GM18858 (cell line): ENCODE measurements around the gene OPN4.

Source experiments
- ATAC-seq: cut with Tn5 transposase; IDR thresholded peaks from one replicate; pipeline ENCODE4 v1.9.1; 2021; ENCODE audit not compliant: unreplicated experiment

OPN4 gene

DNA sequence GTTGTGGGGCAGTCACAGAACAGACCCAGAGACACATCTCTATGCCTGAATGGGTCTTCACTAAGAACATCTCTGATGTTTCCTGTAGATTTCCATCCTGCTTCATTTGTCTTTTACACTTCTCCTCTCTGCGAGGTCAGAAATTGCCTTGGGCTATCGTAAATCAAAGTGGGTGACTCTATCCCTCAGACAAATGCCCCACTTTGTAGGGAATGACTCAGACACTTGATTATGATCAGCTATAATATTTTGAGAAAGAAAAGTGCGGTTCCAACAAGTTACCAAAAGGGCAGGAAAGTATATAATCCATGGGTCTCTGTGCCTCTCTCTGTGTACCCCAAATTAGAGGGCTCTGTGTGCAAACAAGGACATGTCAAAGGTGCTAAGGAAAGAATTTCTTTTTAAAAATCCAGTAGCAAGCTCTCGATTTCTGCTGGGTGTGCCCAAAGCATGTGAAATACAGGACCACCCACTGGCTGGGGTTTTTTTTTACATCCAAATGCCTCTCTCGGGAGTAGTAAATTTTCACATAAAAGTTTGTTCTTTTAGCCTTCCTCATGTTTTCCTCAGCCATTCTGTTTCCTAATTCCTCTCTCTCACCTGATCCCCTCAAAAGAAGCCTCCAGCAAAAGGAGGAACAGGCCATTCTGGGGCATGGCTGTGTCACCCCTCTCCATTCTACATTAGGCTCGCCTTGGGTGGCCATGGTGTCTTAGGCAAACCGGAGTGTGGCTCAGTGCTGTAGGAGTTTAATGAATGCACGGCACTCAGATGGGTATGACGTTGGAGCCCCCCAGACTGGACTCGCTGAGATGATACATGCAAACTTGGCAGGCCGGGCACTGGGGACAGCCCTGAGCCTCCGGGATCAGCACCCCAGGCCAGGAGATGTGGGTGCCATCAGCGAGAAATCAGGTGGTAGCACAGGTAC is 6.3 kb upstream of the OPN4 start:
- no peak for ATAC-seq

DNA sequence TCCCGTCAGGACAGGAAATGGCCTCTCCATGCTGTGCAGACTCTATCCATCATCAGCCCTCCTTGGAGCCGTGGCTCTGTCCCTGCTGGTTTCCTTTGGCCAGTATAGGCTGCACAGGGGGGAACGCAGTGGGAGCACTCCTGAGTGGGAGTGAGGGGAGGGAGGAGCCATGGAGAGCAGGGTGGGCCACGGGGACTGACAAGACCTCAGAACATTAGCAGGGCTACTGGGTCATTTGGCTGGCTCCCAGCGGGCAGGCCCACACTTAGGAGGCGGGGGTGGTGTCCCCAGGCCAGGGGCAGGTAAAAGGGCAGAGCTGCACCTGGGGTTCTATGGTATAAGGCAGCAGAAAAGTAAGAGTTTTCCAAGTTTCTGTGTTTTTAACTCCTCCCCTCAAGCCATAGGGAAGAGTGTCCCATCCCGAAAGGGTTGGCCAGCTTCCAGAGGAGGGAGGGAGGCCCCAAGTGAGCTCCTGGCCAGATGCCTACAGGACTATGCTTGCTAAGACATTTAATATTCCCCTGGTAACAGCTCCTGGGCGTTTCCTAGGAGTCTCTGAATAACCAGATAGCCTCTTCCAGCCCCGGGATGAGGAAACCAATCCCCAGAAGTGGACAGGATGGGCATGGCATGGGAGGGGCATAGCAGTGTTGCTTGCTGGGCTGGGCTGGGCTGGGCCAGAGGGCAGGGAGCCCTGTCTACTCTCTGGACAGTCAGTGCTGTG is 5.5 kb upstream of the OPN4 start:
- no peak for ATAC-seq

DNA sequence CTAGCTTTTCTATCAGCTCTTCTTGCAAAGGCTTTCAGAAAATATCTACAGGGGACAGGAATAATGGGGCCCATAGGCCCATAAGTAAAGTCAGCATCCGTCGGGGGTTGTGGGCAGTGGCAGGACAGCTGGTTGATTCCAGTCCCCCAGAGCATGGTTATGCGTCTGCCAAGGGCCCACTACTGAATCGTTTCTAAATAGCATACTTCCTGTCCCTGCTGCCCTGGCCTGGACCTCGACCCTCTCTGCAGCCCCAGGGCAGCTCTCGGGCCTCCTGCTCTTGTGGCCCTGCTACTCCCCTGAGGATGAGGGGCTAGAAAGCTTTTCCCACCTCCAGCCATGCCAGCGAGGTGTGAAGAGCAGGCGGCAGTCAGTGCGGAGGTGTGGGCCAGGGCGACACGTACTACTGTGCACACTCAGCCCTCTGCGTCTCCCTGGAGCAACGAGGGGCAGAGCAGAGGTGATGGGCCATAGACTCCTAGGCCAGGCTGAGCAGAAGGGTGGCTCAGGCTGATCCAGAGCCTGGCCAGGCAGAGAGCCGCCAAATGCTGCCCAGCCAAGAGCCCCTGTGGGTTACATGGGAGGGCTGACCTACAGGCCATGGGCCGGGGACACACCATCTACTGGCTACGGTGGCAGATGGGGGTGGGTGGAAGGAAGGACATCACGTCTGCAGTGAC is 4.7 kb upstream of the OPN4 start:
- no peak for ATAC-seq

DNA sequence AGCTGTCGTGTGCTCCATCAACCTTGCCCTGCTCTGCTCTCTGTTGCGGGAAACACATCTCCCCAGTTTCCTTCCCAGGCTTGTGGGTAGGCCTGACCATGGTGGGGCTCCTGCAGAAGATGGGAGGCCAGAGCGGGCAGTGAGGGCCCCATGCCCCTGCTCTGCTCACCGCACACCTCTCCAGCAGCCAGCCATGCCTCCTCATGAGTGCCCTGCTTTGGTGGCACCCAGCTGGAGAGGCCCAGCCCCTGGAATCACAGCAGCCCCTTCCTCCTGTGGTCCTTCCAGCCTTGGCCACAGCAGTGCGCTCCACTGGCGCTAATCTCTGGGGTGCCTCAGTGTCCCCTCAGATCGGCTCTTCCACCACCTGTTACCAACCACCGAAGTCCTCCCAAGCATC is 4.2 kb upstream of the OPN4 start:
- no peak for ATAC-seq

DNA sequence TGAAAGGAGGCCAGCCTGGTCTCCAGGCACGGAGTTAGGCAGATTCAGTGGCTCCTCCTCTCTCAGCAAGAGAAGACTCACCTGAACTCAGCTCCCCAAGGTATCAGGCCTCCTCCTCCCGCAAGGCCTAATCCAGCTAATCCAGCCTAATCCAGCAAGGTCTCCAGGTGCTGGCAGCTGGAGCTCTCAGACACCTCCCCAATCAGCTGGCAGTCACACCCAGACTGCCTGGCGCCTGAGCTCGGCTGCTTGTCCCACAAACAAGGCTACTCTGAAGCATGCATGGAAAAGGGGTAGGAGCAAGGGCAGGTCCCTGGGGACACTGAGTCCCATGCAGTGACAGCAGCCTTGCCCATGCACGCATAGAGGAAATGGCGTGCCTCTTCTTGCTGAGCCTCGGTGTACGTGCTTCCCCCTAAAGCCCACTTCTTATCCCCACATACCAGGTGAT is 3.3 kb upstream of the OPN4 start:
- no peak for ATAC-seq

DNA sequence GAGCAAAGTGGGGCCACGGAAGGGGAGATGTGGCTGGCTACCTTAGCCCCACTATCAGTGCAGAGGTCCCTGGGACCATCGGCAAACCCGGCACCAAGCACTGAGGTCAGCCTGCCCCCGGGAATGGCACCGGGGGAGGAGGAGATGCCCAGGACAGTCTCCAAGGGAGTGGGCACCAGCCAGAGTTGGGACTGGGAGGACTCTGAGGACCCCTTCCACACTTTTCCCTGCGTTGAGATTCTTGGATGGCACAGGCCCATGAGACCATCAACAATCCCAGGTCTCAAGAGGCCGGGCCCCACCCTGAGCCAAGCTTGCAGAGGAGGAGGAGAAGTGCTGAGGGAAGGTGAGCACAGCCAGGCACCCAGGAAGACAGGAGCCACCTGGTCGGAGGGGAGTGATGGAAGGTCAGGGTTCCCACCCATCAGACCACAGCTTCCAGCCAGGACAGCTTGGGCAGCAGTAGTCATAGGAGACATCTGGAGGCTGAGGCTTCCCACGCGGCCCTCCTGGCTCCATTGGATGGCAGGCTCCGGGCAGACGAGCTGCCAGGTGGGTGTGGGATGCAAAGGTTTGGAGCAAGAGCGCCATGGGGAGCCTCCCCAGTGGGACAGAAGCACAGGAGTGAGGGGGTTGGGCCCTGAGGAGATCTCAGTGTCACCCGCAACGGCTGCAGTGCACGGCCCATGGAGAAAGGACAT is 2.6 kb upstream of the OPN4 start:
- ATAC-seq, result no peak

DNA sequence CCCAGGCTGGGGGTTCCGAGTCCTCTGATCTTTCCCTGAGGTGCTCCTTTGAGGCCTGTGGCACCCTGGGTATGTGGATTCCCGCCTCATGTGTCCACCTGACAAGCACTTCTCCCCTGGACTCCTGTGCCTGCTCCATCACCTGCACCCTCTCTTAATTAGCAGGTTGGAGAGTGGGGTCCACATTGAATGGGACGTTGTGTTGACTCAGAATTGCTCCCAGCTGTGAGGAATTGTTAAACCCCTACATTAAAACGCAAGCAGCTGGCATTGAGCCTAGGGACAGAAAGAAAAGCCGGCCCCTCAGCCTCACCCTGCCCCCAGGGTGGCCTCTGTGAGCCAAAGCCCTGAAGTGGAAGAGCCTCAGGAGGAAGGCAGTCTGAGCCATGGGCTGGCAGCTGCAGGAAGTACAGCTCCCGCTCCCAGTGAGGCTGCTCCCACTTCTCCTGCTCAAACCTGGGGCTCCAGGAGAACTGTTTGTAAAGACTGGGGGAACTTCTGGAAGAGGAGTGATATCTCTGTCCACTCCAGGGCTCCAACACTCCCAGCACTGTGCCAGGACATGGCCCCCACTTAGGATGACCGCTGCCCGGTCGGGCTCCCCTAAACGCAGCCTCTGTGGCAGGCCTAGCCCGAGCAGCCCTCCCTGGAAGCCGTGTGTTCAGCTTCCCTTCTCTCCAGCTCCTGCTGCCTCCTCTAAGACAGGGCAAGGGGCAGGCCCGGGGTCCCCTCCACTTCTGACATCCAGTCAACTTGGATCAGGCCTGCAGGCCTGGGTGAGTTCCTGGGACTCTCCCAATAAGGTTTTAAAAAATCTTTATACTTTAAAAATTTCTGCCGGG is 1.8 kb upstream of the OPN4 start:
- ATAC-seq, result no peak

DNA sequence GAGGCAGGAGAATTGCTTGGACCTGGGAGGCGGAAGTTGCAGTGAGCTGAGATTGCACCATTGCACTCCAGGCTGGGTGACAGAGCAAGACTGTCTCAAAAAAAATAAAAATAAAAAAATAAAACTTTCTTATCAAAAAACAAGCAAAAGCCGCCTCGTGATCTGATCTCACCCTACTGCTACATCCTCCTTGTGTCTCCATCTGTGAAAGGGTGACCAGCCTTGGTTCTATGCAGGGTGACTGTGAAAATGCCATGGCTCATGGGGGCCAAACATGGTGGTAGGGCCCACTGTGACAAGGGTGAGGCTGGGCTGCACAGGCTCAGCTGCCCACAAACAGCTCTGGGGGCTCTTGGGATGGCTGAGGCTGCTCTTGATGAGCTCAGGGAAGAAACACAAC is 968 bp upstream of the OPN4 start:
- ATAC-seq, result no peak

DNA sequence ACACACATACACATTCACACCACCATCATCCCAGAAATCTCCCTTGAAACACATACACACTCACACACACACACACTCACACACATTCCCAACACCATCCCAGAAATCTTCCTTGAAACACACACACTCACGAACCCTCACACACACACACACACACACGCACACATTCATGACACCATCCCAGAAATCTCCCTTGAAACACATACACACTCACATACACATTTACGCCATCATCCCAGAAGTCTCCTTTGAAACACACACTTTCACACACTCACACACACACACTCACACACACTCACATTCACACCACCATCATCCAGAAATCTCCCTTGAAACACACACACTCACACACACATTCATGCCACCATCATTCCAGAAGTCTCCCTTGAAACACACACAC is 360 bp upstream of the OPN4 start:
- no peak for ATAC-seq

DNA sequence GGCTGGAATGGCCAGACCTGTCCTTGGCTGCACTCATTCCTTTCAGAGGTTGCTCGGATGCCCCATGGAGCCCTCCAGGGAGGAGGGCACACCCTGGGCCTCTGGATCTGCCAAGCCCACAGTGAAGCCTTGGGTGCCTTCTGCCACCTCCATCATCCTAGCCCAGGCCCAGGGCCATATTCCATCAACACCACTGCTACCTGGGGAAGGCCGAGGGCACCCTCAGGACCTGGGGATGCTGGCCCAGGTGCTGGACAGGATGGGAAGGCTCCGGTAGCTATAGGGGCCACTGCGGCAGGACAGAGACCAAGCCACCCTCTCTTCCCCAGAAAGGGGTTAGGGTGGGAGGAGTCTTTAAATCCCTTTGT is 810 bp downstream of the OPN4 start:
- no peak for ATAC-seq

DNA sequence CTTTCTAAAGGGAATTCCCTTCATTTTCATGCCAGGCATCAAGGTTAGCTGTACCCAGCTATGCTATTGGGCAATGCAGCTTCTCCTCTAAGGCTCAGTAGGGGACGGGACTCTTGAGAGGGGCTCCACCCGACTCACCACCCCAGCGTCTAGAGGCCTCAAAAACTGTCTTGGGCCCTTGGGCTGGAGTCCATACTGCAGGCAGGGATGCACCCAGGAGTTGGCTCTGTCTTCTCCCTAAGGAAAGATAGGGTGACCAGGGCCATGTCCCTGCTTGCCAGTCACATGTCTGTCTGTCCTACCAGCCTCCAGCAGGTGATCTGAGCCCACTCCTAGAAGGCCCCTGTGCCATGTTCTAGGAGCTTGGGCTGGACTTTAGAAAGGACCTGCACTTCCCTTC is 1.2 kb downstream of the OPN4 start:
- ATAC-seq, result no peak

DNA sequence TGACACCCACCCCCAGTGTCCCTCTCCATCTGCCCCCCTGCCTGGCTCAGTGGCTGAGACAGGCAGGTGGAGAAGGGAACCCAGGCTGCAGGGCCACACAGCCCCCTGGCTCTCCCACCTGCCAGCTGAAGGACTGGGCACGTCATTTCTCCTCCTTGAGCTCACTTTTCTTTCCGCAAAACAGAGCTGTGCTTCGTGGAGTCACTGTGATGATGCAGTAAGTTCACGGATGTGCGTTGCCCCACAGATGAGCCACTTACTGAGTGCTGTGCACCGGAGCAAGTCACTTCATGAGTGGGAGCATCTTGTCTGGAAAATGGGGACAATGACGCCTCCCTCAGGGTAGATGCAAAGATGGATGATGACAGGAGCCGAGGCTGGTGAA is 2.7 kb downstream of the OPN4 start:
- no peak for ATAC-seq

DNA sequence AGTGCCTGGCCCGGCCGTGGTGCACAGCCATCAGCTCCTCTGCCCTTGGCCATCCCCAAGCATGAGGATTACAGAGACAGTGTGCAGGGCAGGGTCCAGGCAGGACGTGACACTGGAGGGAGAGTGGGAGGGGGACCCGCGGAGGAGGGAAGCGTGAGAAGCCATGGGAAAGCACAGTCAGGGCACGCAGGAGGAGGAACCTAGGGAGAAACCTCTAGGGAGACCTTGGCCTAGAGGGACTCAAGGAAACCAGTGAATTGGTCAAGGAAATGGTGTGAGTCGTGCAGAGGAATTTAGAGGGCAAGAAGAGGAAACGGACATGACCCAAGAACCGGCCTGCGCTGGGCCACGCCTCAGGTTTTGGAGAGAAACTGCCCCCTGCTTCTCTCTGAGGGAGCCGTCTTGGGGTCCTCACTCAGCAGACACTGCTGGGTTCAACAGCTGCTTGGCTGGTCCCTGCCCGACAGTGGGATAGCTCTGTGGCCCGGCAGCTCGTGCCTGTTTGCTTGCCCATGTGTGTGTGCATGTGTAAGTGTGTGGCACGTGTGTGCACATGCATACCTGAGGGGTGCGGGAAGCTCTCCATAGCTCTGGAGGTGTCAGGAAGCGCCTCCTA is 3.2 kb downstream of the OPN4 start:
- ATAC-seq, result no peak

DNA sequence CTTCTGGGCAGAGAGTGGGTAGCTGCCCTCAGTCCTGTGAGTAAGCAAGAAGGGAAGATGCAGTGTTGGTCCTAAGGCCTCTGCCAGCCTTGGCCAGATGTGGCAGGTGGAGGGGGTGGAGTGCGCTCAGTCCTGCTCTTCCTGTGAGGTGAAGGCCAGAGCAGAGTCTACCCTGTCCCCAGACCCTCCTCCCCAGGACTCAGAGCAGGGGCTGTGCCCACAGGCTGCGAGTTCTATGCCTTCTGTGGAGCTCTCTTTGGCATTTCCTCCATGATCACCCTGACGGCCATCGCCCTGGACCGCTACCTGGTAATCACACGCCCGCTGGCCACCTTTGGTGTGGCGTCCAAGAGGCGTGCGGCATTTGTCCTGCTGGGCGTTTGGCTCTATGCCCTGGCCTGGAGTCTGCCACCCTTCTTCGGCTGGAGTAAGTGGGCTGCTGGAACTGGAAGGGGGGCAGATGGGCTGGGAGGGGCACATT is 4.0 kb downstream of the OPN4 start:
- ATAC-seq, result no peak

DNA sequence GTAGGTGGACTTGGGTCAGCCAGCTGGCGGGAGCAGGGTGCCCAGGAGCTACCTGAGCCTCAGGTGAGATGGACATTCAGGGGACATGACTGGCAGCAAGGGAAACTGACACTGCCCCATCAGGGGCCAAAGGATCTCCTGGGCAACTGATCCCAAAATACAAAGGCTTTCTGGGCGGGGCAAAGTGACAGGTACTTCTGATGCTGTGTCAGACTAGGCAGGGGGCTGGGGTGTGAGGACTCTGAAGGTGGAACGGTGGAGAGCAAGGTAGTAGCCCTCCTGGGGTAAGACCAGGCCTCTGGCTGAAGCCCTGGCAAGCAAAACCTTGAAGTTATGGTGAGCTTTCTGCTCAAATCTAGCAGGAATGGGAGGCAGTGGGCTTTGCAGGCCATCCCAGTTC is 4.4 kb downstream of the OPN4 start:
- no peak for ATAC-seq

DNA sequence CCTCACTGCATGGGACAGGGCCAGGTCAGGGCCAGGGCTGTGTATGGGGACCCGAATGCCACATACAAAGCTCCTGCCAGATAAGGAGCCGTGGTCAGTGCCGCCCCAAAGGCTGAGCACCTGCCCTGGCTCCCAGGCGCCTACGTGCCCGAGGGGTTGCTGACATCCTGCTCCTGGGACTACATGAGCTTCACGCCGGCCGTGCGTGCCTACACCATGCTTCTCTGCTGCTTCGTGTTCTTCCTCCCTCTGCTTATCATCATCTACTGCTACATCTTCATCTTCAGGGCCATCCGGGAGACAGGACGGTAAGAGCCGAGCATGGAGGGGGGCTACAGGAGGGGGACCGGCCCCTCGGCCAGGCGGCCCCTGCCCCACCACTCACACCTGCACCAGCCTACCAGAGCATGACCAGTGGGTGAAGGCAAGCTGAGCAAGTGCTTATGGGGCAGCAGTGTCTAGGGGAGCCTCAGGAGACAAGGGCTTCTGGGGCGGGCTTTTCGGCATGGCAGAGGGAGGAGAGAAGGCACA is 4.9 kb downstream of the OPN4 start:
- ATAC-seq, result no peak

DNA sequence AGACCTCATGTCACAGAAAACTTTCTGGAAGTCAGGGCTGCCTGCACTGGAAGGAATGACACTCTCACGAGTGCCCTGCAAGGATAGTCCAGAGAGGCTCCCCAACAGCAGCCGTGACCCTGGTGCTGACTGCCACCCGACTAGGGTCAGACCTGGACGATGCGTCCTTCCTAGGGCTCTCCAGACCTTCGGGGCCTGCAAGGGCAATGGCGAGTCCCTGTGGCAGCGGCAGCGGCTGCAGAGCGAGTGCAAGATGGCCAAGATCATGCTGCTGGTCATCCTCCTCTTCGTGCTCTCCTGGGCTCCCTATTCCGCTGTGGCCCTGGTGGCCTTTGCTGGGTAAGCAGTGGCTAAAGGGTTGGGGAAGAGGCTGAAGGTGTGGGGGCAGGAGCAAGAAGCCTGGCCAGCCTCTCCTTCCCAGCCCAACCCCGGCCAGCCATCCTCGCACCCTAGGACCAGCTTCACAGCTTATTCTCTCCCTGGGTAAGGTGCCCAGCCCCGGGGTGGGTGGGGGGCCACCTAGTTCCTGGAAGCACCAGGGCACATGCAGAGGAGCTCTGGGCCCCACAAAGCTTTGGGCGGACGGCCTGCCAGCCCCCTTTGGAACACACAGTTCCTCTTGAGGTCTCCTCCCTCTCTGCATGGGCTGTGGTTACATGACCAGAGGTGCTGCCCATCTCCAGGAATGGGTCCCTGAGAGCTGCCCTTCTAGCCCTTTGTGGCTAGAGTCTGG is 5.5 kb downstream of the OPN4 start:
- no peak for ATAC-seq

DNA sequence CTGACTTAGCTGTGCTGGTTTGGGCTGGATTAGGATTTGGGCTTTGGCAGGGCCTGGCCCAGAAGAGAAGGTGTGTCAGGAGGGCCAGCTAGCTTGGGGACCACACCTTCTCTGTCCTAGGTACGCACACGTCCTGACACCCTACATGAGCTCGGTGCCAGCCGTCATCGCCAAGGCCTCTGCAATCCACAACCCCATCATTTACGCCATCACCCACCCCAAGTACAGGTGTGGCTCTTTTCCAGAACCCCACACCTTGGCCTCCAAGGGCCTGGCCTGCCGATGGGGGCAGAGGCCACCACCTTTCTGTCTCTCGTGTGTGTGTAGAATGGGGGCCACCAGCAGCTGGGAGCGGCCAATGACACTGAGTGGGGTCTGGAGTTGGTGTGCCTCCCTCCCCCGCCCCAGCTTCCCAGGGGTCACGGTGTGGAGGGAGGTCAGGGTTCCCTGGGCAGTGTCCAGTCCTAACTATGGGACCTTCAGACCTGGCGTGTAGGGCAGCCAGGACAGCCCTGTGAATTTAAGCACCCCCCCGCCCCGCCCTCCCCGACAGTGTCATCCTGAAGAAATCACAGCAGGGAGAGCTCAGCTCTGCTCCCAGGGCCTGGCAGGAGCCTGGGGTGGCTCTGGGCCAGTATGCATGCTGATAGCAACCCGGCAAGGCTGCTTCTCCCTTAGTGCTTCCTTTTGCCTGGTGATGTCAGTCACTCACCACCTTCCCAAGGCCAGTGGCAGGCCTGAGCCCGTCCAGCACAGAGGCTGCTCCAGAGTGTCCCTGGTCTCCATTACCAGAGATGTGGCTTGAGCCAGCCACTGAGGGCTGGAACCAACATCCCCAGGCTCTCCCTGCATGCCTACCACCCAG is 7.0 kb downstream of the OPN4 start:
- ATAC-seq, result no peak
